Measurements from ENCODE around the gene CYB561D2. TPM values are rescaled to one million over a fixed set of nuclear protein-coding genes. Genes with fewer than 3 reads are reported as not detected.

The CYB561D2 gene
- total and polyA plus RNA-seq, 9 of the 15 experiments (the other 6 are each of a cell fraction or from before 2014, with no cell fraction given), result 4.2 to 16.6 (median 9.4) TPM

DNA sequence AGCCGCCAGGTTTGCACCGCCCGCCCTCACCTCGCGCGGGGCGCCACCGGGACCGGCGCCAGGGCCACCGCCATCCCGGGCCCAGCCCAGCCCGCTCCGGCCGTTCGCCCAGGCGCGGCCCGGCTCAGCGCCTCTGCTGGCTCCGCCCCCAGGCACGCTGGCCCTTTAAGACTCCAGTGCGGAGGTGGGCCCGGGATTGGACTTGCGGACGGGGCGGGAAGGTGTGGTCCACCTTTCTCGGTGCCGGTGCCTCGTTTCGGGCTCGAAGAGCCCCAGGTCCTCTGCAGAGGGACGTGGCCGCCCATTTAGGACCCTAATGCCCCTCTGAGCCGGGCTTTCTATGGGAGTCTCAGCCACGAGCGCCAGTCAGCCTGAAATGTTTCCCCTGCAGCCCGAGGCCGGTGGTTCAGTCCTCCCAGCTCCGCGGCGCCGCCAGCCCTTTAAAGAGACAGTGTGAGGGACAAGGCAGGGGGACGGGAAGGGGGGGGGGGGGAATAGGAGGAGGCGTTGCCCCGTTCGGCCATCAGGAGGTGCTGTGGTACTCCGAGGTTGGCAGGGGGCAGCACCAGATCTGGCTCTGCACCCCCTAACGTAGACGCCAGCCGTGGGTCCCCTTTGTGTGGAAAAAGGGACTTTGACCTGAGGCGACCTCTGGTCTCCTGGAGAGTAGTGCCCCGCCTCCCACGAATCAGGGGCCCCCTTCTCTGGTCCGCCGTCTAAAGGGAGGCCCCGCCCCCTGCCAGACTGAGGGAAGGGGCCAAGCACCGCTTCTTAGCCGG lies 29.1 kb upstream of the CYB561D2 start (continued):
- TF ChIP-seq GATAD2A (IDR thresholded peaks at IDR 0.05), result no peak
- no peak for TF ChIP-seq ZNF212 (CRISPR knock-in tag; IDR thresholded peaks at IDR 0.05)
- TF ChIP-seq, protein P1, sequence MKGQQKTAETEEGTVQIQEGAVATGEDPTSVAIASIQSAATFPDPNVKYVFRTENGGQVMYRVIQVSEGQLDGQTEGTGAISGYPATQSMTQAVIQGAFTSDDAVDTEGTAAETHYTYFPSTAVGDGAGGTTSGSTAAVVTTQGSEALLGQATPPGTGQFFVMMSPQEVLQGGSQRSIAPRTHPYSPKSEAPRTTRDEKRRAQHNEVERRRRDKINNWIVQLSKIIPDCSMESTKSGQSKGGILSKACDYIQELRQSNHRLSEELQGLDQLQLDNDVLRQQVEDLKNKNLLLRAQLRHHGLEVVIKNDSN (CRISPR knock-in tag; IDR thresholded peaks at IDR 0.05), result no peak
- no peak for TF ChIP-seq GTF2F1 (IDR thresholded peaks at IDR 0.05; ENCODE audit: low read depth, low read length)
- TF ChIP-seq PKNOX1 (IDR thresholded peaks at IDR 0.05), result no peak
- peak; percentile 92 for TF ChIP-seq EGR1 (conservative IDR thresholded peaks at IDR 0.05)

DNA sequence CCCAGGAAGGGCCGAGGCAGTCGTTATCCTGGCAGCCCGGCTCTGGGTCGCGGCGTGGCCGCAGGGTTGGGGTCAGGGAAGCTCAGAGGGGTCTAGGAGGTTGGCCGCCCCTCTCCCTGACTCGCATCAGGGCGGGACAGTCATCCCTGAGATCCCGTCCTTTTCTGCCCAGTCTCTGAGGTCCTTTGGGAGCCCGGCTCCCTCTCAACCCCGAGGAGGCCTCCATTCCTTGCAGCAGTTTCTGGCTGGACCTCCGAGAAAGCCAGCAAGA lies 28.6 kb upstream of the CYB561D2 start:
- H3K27ac ChIP-seq (ENCODE audit: extremely low read depth, low read depth, low read length), result peak overlapping the region; percentile 100
- no peaks in the 10 kb centered on the region for H4K20me1 ChIP-seq (replicated peaks; ENCODE audit: control insufficient read depth, insufficient read depth, low read length)
- H3K4me2 ChIP-seq (ENCODE audit: insufficient read depth, low read length), result peak overlapping the region; percentile 90
- in situ Hi-C loops (cut with MboI), result no loop called here
- CTCF ChIA-PET (ENCODE audit: low intra/inter-chr PET ratio), result no interaction called here
- H3K9me1 ChIP-seq (ENCODE audit: control insufficient read depth, insufficient read depth, low read length), result no peaks in the 10 kb centered on the region
- no peaks in the 10 kb centered on the region for H3K9me3 ChIP-seq (replicated peaks; ENCODE audit: control insufficient read depth, insufficient read depth, low read depth, low read length)
- intact Hi-C loops (cut with micrococcal nuclease), result no loop called here
- 44% methylated on average over 9 of the region's 14 CpGs for WGBS (ENCODE audit: insufficient coverage, low coverage, missing lambda C conversion rate)
- DNase-seq (ENCODE audit: extremely low read depth in 1 of 4, low spot score in 3 of 4) (no peak), FAIRE-seq (no peak), ATAC-seq (no peak)
- POLR2A ChIA-PET, result interaction anchor here (1.0 kb wide), 1 partner anchor 19 kb away, joined by 4 read pairs; the partner anchor contains the start of gene HYAL1
- BruUV-seq (replicated peaks), result no TSS peak
- peaks cover 30 to 70% of the 10 kb centered on the region in 2 experiments for H3K4me1 ChIP-seq (replicated peaks in 1 of 2; ENCODE audit: control insufficient read depth in 2 of 2, insufficient read depth in 2 of 2, low read length in 2 of 2)
- no peaks in the 10 kb centered on the region for H3K27me3 ChIP-seq (ENCODE audit: control insufficient read depth in 2 of 2, insufficient read depth in 2 of 2, low read length in 2 of 2)
- H3K9ac ChIP-seq (ENCODE audit: insufficient read depth in 1 of 2, low read depth in 2 of 2, low read length in 2 of 2), result peak overlapping the region; percentile 98; a peak in 3 of 4 replicates
- H3K36me3 ChIP-seq (ENCODE audit: control insufficient read depth, insufficient read depth, low read length), result peaks cover 46% of the 10 kb centered on the region; the same call in 2 of the 3 replicates
- peak overlapping the region; percentile 99 for H2AFZ ChIP-seq (ENCODE audit: low read depth, low read length)
- H3K79me2 ChIP-seq (ENCODE audit: control insufficient read depth, insufficient read depth, low read length), result peaks cover 27% of the 10 kb centered on the region
- H3K4me3 ChIP-seq, result peak overlapping the region; percentile 81
- no peak for TF ChIP-seq PTTG1 (tag; IDR thresholded peaks at IDR 0.05; ENCODE audit: low read depth)
- no peak for TF ChIP-seq ZNF561 (CRISPR knock-in tag; conservative IDR thresholded peaks at IDR 0.05)
- no peak for TF ChIP-seq CBX2 (IDR thresholded peaks at IDR 0.05; ENCODE audit: insufficient read depth, low read length, poor library complexity, severe bottlenecking)
- TF ChIP-seq RFX7 (CRISPR knock-in tag; IDR thresholded peaks at IDR 0.05), result no peak
- no peak for TF ChIP-seq RBBP5 (IDR thresholded peaks at IDR 0.05; ENCODE audit: borderline replicate concordance, insufficient read depth, low read length, poor library complexity, severe bottlenecking)
- no peak for TF ChIP-seq CBX5 (IDR thresholded peaks at IDR 0.05; ENCODE audit: borderline replicate concordance, low read depth)
- TF ChIP-seq NFIC (IDR thresholded peaks at IDR 0.05), result peak; percentile 4; the same call in 1 of the 2 replicates
- 0 out of 2 replicates have a peak, but pooled peaks have one; percentile 26 for TF ChIP-seq ZBTB33 (CRISPR knock-in tag; IDR thresholded peaks at IDR 0.05)
- TF ChIP-seq PCBP1 (IDR thresholded peaks at IDR 0.05; ENCODE audit: low read depth, low read length, poor library complexity, severe bottlenecking), result peak; percentile 24
